HG03280 (cell line): Measurements from ENCODE around the gene SH3PXD2A.

Source experiments
- ATAC-seq: cut with Tn5 transposase; IDR thresholded peaks from one replicate; pipeline ENCODE4 v1.9.1; 2021; ENCODE audit warnings: mild to moderate bottlenecking, moderate library complexity; ENCODE audit not compliant: unreplicated experiment

Gene SH3PXD2A

GRCh38 chr10:103592186-103593021, 263.0 kb downstream of the SH3PXD2A start:
- peak; percentile 65 for ATAC-seq

GRCh38 chr10:103590744-103591291, 264.6 kb downstream of the SH3PXD2A start:
- ATAC-seq: no peak

- ATAC-seq: no peak
These were observed 265.3 kb downstream of the SH3PXD2A start for GRCh38 chr10:103590060-103590459.

GRCh38 chr10:103589074-103589630, 266.2 kb downstream of the SH3PXD2A start:
- ATAC-seq: no peak

GRCh38 chr10:103587073-103587472, 268.3 kb downstream of the SH3PXD2A start:
- no peak for ATAC-seq

GRCh38 chr10:103585011-103585405, 270.4 kb downstream of the SH3PXD2A start:
- ATAC-seq: no peak

GRCh38 chr10:103584216-103585010, 271.0 kb downstream of the SH3PXD2A start:
- no peak for ATAC-seq

- no peak for ATAC-seq
These were observed 271.5 kb downstream of the SH3PXD2A start for GRCh38 chr10:103583871-103584215.

- ATAC-seq: no peak
These were observed 272.8 kb downstream of the SH3PXD2A start for GRCh38 chr10:103582331-103583123.

GRCh38 chr10:103581499-103581898, 273.9 kb downstream of the SH3PXD2A start:
- no peak for ATAC-seq

- no peak for ATAC-seq
These were observed 274.9 kb downstream of the SH3PXD2A start for GRCh38 chr10:103580430-103580829.

GRCh38 chr10:103580011-103580410, 275.4 kb downstream of the SH3PXD2A start:
- no peak for ATAC-seq

- ATAC-seq: no peak
These were observed 276.5 kb downstream of the SH3PXD2A start for GRCh38 chr10:103578782-103579382.

GRCh38 chr10:103576862-103577261, 278.5 kb downstream of the SH3PXD2A start:
- no peak for ATAC-seq

GRCh38 chr10:103576076-103576471, 279.3 kb downstream of the SH3PXD2A start:
- no peak for ATAC-seq

- ATAC-seq: no peak
These were observed 279.8 kb downstream of the SH3PXD2A start for GRCh38 chr10:103575416-103576075.

- ATAC-seq: no peak
These were observed 281.0 kb downstream of the SH3PXD2A start for GRCh38 chr10:103574097-103575061.

GRCh38 chr10:103573205-103573487, 282.2 kb downstream of the SH3PXD2A start:
- no peak for ATAC-seq
